ENCODE results near the gene ANKRD49.
A peak's percentile ranks its signal among the peaks of the same experiment; 100 is the strongest.

The ANKRD49 gene

DNA sequence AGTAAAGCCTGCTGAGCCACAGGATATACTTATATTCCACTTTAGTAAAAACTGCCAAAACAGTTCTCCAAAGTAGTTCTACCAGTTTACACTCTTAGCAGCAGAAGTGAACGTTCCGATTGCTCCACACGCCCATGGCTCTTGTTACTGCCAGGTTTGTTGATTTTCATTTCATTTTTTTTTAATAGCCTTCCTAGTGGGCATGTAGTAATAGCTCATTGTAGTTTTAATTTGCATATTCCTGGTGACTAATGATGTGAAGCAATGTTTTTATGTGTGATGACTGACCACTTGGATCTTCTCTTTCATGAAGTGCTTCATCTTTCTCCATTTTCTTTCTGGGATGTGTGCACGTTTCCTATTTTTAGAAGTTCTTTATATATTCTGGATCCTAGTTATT, 13.7 kb downstream of the ANKRD49 start:
- DNase-seq (ENCODE audit: low spot score), result no peak

DNA sequence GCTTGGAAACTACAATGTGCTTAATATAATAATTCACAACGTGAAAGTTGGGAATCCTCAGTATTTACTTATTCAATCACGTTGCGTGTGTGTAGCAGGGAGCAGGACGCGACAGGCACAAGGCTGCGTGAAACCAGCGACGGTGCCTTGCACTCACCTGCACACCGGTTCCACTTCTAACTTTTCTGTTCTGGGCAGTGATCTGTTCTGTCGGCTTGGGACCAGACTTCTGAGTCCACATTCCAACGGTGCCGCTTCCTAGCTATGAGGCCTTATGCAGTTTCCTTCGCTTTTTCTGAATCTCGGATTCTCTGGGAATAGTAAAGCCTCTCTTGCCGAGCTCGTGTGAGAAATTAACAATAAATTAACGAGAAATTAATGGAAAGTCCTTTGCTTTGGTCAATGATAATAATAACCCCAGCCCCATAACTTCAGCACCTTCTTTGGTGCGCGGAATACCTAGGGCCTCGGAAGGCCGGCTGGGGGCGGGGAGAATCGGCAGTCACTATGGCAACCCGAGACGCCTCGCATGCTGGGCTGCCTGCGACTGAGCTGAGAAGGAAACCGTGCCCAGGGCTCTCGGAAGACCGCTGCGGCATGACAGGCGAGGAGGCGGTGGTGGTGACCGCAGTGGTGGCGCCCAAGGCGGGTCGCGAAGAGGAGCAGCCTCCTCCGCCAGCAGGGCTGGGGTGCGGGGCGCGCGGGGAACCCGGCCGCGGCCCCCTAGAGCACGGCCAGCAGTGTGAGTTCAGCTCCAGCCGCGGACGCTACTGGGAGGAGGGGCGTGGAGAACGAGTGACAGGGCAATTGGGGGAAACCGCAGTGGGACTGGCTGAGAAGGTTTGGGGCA, 18.4 kb downstream of the ANKRD49 start, which contains the start of gene C11orf97:
TSS of gene C11orf97 (plus strand) at position 530 of the 850 bp plus-strand sequence. CDS start at position 598, 68 bp downstream.
- DNase-seq (ENCODE audit: low spot score), result peak; percentile 61

DNA sequence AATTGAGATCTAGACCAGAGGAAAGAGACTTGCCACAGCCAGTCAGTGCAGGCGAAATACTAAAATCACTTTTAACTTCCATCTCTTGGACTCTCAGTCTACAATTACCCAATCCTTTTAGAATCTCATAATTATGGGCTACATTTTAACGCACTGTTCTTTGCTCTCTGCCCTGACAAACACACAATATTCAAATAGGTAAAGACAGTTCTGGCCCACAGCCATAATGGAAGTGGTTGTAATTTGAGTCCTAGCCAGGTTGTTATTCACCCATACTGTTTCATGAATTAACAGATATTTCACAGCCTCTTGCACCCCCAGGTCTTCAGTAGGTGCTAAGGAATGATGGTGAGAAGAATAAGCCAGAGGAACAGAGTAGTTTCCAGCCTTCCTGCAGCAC, 19.3 kb downstream of the ANKRD49 start:
- no peak for DNase-seq (ENCODE audit: low spot score)

DNA sequence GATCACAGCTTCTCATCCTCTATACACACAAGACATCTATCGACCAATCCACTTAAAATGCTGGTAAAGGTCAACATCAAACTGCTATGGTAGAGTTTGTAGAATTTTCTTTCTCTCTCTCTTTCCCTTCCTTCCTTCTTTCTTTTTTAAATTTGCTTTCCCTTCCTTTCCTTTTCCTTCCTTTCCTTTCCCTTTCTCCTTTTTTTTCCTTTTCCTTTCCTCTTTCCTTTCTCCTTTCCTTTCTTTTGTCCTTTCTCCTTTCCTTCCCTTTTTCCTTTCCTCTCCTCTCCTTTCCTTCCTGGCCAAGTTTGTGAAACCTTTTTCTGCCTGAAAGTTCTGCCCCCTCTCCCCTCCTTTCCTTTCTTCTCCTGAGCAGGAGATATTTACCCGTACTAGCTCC, 21.6 kb downstream of the ANKRD49 start:
- DNase-seq (ENCODE audit: low spot score), result no peak

DNA sequence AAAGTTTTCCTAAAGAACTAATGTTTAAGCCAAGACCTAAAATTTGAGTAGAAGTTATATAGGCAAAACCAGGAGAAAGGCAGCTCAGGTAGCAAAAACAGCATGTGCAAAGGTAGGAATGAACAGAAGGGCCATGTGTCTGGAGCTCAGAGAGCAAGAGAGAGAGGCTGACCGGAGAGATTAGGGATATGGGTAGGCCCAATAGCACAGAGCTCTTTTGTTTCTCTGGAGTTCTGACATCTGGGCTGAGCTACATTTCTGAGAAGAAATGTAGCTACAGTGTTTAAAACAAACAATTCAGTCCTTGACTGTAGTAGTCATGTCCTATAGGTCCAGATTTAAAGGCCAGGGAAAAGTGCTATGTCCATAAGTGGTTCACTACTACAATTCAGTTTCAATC, 22.9 kb downstream of the ANKRD49 start:
- no peak for DNase-seq (ENCODE audit: low spot score)

DNA sequence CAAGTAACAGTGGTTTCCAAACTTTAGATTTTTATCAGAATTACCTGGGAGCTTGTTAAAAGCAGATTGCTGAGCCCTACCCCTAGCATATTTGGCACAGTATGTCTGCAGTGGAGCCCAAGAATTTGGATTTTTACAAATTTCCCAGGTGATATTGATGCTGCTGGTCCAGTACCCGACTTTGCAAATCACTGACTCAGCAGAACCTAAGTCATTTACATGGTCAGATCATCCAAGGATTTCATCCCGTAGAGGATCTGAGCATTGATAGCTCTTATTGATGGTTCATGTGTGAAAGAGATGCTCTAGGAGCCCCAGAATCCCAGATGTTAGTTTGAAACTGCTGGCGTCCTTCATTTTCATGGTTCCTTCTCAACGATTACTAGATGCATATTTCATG, 24.5 kb downstream of the ANKRD49 start:
- no peak for DNase-seq (ENCODE audit: low spot score)

DNA sequence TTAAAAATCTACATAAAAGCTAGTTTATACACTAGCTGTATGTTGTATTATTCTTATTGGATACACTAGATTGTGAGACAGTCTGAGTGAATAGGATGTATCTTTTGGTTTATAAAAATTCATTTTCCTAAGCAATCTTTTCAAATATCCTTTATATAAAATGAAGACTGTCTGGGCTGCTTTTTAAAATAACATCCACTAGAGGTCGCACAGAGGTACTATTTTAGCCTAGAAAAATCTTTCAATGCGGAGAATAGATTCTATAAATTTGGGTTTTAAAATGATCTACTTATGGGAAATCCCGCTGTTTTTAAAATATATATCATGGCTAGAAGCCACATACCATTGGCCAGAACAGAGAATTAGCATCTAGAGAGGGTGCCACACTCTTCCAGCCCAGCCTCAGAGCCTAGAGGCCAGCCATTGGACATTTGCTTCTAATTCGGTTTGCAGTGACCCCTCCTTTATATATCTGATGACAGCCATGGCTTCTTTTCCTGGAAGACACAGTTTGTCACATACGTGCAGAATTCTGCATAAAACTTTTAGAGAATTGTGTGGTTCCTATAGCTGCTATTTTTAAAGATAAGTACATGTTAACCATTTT, 25.8 kb downstream of the ANKRD49 start:
- DNase-seq (ENCODE audit: low spot score), result peak; percentile 57

DNA sequence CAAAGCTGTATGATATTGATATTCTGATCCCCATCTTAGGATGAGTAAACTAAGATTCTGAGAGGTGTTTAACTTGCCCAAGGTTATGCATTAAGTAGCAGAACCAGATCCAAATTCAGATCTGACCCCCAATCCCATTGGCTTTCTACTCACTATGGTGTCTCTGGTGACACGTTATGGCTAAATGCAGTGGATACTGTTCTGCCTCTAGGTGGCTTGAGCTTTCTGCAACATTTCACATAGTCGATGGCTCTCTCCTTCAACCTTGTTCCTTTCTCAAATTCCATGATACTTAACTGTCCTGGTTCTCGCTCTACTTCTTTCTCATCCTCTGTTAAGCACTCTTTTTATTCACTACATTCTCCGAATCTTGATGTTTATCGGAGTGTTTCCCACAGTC, 27.9 kb downstream of the ANKRD49 start:
- peak; percentile 3 for DNase-seq (ENCODE audit: low spot score)

DNA sequence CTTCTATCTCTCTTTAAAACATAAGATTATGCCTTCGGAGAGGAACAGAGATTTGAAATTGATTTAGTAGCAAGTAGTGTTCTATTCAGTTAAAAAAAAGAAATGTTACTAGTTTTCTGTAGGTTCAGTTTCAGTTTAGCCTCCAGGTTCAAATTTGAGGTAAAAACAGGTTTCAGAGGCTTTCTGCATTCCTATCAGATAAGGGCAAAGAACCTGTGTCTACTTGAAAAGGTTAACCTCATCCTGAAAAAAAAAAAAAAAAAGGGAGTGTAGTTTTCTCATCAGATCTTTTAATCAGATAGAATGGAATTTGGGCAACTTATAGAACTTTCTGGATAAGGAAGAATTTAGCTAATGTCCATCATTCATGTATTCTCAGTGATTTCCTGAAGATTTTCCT, 30.6 kb downstream of the ANKRD49 start:
- DNase-seq (ENCODE audit: low spot score), result no peak

DNA sequence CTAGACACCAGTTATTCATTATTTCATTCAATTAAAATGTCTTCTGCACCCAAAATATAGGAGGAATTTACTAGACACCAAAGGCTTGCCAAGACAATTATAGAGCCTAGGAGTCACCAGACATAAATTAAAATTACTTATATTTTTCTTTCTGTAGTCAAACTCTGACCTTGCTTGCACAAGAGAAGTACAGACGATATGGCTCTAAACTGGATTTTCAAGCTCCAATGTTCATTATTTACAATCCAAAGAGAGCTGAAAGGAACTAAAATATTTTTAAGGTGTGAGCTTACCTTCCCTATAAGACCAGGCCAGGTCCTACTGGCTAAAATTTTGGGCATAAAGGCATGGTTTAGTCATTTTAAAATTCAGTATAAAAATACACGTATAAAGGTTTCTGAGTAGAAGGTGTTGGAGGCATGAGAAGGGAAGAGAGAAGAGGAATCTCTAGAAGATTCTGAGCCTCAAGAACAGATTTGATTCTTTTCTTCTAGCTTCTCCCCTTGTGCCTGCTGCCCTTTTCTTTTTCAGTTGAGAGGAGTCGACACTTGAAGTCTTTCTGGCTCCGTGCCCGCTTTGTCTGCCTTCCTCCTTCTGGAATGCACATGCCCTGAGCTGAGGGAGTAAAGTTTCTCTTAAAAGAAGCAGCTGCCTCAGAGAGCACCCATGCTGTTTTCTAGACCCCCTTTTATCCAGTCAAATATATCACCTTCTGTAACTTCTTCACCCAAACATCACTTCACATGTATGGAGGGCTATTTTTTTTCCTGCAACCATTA, 32.0 kb downstream of the ANKRD49 start:
- peak; percentile 3 for DNase-seq (ENCODE audit: low spot score)

DNA sequence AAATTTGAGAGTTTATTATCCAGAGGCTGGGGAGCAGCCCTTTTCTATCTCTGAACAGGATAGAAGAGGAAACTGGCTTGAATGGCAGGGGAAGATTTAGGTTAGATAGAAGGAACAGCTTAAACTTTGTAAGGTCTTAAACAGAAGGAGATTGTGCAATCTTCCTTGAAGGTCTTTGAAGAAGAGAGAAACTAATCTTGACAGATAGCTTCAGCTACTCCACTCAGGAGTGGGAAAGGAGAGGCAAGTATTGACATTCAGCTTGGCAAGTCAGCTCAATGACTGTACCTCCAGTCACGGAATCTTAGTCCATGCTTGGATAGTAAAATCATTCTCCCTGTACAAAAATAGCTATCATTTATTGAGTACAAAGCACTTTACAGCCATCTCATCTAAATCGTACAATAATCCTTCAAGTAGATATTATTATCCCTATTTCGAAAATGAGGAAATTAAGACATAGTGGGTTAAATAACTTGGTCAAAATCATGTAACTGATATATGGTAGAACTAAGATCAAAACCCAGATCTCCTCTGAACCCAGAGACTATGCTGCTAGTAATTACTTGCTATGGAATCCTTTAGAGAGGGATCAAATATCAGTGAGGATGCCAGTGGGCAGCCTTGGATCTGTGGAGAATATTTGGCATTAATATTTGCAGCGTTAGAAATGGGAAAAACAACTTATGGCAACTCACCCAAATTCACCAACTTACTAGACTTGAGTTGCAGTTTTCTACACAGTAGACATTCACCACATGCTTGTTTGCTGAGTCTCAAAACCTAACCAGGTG, 33.1 kb downstream of the ANKRD49 start:
- no peak for DNase-seq (ENCODE audit: low spot score)

DNA sequence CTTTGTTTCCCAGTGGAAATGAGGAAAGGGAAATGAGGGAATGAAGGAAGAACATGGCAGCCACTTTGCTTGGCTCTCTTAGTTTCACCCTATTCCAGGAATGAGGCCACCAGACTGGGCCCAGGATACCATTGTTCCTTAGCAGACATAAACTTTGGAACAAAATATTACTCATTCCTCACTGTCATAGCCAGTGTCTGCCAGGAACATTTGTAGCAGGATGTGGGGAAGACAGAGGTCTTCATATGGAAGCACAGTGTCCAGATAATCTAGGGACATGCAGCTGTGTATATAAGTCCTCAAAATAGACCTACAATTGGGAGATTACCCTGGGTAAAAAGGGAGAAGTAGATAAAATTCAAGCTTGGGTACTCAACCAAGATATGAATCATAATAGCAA, 34.8 kb downstream of the ANKRD49 start:
- no peak for DNase-seq (ENCODE audit: low spot score)

DNA sequence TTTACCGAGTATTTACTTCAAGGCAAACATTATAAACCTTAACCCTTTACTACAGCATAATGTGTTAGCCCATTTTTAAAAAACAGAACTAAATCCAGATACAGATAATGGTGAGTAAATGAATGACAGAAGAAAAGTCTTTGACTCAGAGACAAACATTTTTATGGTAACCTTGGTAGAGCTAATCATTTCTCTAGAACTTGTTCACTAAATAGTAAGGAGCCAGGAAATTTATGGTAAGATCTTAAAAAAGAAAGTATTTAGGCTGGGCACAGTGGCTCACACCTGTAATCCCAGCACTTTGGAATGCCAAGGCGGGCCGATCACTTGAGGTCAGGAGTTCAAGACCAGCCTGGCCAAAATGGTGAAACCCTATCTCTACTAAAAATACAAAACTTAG, 38.4 kb downstream of the ANKRD49 start:
- no peak for DNase-seq (ENCODE audit: low spot score)

DNA sequence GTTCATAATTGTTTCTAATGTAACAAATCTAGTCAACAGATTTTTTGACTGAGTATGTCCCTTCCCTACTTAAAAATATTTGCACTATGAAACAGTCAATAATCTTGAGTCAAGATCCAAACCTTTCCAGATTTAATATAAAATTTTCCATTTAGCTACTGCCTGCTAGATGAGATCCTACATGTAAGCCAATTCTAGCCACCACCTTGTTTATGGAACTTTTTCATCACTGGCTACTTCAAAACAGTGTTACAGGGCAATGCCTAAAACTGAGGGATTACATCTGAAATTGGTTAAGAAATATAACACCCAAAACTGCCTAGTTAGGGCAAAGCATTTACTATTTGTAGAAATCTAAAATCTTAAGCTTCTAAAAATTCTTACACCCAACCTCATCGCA, 39.4 kb downstream of the ANKRD49 start:
- no peak for DNase-seq (ENCODE audit: low spot score)

DNA sequence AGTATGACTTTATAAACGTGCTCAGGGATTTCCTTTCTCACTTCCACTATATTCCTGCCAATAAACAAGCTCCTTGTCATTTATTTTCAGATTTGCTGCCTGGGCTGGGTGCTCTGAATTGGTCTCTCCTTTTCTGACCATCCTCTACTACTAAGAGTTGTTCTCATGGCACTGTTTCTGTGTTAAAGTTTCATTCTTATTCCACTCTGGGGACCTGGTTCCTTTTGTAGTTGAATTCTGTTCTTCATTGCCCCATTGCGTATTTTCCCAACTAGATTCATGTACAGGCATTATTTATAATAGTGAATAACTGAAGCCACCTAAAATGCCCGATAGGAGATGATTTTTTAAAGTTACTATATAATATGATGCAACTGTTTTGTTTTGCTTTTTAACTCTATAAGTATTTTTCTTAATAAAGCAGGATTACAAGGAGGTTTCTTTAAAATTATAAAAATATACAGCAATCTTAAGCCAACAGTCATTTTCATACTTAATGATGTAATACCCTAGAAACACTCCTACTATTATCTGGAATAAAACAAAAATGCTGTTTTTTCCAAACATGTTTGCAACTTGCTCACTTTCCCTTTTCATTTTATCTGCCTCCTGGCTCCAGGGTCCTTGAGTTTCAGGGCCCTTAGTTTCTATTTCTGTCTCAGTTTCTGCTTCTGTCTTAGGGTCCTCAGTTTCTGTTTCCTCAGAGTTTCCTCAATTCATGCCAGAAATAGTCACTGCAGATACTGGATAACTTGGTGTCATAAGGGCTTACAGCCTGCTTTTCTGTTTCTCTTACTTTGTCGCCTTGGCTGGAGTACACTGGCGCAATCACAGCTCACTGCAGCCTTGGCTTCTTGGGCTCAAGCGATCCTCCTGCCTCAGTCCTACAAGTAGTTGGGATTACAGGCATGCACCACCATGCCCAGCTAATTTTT, 40.2 kb downstream of the ANKRD49 start:
- DNase-seq (ENCODE audit: low spot score), result no peak

DNA sequence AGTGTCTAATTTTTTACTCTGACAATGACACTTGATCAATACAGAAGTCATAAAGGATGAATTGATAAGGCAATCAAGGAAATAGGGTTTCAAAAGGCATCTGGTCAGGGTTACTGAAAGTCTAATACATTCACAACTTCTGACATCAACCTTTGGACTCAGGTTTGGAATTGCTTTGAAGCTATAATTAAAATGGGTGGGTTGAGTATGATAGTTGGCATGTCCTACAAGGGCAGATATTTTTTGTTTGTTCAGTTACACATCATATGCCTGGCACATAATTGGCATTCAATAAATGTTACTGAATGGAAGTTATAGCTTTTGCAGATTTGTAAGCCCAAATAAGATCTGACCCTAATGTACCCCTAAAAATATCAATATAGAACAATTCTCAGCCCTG, 42.6 kb downstream of the ANKRD49 start:
- DNase-seq (ENCODE audit: low spot score), result no peak

DNA sequence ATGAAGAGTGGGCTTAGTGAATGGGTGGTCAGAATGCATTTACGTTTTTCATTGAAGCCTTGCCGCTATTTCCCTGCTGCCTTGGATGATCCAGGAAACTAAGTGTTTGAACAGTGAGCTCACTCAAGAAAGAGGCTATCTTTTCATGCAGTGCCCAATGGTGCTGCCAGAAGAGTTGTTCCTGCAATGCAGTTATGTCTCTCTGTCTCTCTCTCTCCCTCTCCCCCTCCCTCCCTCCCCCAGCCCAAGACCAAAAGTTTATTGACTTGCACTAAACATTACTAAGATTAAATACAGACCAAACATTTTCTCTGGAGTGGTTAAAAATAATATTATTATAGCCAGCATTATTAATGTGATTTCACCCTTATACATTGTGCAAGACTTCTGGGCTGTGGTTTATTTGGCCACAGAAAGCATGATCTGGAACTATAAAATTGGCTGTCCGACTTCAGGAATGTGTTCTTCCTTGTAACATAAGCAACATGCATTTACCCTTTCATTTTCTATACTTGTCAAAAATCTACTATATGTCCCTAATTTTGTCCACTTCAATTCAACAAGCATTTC, 43.3 kb downstream of the ANKRD49 start:
- DNase-seq (ENCODE audit: low spot score), result no peak

DNA sequence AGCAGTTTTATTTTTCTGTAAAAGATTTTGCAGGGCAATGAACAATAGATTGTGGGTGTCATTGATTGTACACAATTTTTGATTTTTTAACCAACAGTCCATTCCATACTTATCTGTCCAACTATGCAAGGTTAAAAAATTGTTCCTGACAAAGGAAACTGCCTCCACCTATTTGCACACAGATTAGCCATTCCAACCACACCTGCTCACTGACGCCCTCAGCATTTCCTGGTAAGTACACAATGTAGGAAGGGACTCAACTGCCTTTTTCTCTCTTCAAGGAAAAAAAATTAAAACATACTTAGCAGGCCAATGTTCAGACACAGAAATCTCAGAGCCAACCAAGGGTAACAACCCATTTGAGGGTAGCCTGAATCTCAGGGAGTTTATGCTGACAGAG, 45.6 kb downstream of the ANKRD49 start:
- no peak for DNase-seq (ENCODE audit: low spot score)

DNA sequence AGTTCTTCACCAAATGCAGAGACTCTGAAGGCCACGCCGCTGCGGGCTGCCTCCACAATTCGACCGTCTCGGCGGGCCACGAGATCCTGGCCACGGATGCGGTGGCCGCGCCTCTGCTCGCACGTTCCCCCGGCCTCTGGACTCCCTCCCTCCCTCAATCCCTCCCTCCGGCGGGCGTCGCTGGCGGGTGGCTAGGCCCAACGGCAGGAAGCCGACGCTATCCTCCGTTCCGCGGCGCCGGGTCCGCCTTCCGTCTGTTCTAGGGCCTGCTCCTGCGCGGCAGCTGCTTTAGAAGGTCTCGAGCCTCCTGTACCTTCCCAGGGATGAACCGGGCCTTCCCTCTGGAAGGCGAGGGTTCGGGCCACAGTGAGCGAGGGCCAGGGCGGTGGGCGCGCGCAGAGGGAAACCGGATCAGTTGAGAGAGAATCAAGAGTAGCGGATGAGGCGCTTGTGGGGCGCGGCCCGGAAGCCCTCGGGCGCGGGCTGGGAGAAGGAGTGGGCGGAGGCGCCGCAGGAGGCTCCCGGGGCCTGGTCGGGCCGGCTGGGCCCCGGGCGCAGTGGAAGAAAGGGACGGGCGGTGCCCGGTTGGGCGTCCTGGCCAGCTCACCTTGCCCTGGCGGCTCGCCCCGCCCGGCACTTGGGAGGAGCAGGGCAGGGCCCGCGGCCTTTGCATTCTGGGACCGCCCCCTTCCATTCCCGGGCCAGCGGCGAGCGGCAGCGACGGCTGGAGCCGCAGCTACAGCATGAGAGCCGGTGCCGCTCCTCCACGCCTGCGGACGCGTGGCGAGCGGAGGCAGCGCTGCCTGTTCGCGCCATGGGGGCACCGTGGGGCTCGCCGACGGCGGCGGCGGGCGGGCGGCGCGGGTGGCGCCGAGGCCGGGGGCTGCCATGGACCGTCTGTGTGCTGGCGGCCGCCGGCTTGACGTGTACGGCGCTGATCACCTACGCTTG, 50.2 kb downstream of the ANKRD49 start, which contains the start of gene FUT4:
TSS of gene FUT4 (plus strand) at position 227 of the 951 bp plus-strand sequence. CDS start at position 440, 213 bp downstream.
- DNase-seq (ENCODE audit: low spot score), result peak; percentile 69

Data from cerebellar cortex (tissue), 1 donor.